DND-41 (cell line): ENCODE data around the gene ZNF789.

Experiments
- EZH2 ChIP-seq: IDR thresholded peaks from 3 replicates; pipeline ENCODE4 v1.6.1; 2012; ENCODE audit warnings: borderline replicate concordance, low read depth, mild to moderate bottlenecking, moderate library complexity, low read length, inconsistent platforms; ENCODE audit not compliant: severe bottlenecking
- TF ChIP-seq, protein P1 (sequence below): IDR thresholded peaks from 2 replicates; pipeline ENCODE4 v1.5.1; 2012; ENCODE audit warnings: borderline replicate concordance, low read length, moderate library complexity, mild to moderate bottlenecking; ENCODE audit not compliant: poor library complexity, severe bottlenecking; ENCODE audit errors: extremely low read depth

DNA sequence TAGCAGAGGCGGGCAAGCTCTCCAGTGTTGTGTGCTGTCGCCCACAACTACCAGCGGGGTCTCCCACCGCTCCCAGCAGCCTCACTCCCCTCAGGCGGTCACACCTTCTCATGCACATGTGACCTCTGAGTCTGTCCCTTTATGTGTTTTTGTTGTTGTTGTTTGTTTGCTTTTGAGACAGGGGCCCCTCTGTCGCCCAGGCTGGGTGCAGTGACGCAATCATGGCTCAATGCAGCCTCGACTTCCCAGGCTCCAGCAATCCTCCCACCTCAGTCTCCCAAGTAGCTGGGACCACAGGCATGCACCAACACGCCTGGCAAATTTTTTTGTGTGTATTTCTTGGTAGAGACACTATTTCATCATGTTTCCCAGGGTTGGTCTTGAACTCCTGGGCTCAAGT, 32.5 kb upstream of the ZNF789 start:
- no peak for TF ChIP-seq EZH2
- TF ChIP-seq, protein P1, sequence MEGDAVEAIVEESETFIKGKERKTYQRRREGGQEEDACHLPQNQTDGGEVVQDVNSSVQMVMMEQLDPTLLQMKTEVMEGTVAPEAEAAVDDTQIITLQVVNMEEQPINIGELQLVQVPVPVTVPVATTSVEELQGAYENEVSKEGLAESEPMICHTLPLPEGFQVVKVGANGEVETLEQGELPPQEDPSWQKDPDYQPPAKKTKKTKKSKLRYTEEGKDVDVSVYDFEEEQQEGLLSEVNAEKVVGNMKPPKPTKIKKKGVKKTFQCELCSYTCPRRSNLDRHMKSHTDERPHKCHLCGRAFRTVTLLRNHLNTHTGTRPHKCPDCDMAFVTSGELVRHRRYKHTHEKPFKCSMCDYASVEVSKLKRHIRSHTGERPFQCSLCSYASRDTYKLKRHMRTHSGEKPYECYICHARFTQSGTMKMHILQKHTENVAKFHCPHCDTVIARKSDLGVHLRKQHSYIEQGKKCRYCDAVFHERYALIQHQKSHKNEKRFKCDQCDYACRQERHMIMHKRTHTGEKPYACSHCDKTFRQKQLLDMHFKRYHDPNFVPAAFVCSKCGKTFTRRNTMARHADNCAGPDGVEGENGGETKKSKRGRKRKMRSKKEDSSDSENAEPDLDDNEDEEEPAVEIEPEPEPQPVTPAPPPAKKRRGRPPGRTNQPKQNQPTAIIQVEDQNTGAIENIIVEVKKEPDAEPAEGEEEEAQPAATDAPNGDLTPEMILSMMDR: no peak
